ENCODE measurements around the gene KRT6C.

KRT6C gene

GRCh38 chr12:52434081-52434733 lies 39.4 kb downstream of the KRT6C start, which contains the start of gene KRT75:
TSS of gene KRT75 (minus strand) at chr12:52434371. CDS start at chr12:52434304, 67 bp downstream.
- no peak for FAIRE-seq

GRCh38 chr12:52433501-52434080 lies 40.0 kb downstream of the KRT6C start:
- no peak for FAIRE-seq

- FAIRE-seq: no peak
Observed at GRCh38 chr12:52432559-52433207, 40.9 kb downstream of the KRT6C start.

- FAIRE-seq: no peak
Observed at GRCh38 chr12:52428121-52428520, 45.5 kb downstream of the KRT6C start.

- no peak for FAIRE-seq
Observed at GRCh38 chr12:52427083-52427482, 46.5 kb downstream of the KRT6C start.

GRCh38 chr12:52426034-52426433 lies 47.6 kb downstream of the KRT6C start:
- no peak for FAIRE-seq

GRCh38 chr12:52425466-52425865 lies 48.1 kb downstream of the KRT6C start:
- no peak for FAIRE-seq

GRCh38 chr12:52423661-52424500 lies 49.7 kb downstream of the KRT6C start:
- no peak for FAIRE-seq

GRCh38 chr12:52423035-52423434 lies 50.6 kb downstream of the KRT6C start:
- no peak for FAIRE-seq

- no peak for FAIRE-seq
Observed at GRCh38 chr12:52419656-52420055, 53.9 kb downstream of the KRT6C start.

GRCh38 chr12:52418576-52419110 lies 55.0 kb downstream of the KRT6C start:
- no peak for FAIRE-seq
